ENCODE results near the gene HECW1. TPM values are rescaled to one million over a fixed set of nuclear protein-coding genes. Genes with fewer than 3 reads are reported as not detected.

HECW1 gene
- polyA plus RNA-seq, 1 donor (not counting 4 experiments of a cell fraction or from before 2014, with no cell fraction given), result not detected

GRCh38 chr7:43589133-43589478, 476.7 kb downstream of the HECW1 start:
- Histone ChIP-seq H3K9ac (ENCODE audit: control insufficient read depth, extremely low read depth, insufficient read depth, low read length) (no peak overlapping the region), H3K27me3 (ENCODE audit: control insufficient read depth, extremely low read depth, insufficient read depth, low read length) (no peaks in the 10 kb centered on the region), H3K36me3 (ENCODE audit: control insufficient read depth in 2 of 2, extremely low read depth in 1 of 2, insufficient read depth in 2 of 2, low read length in 2 of 2) (peaks cover 0 to 8% of the 10 kb centered on the region in 2 experiments), H3K9me3 (ENCODE audit: control insufficient read depth, low read depth, low read length) (no peaks in the 10 kb centered on the region), H3K79me2 (ENCODE audit: control insufficient read depth, insufficient read depth, low read length) (peaks cover 99% of the 10 kb centered on the region), H3K4me1 (ENCODE audit: control insufficient read depth, extremely low read depth, insufficient read depth, low read length) (peaks cover 52% of the 10 kb centered on the region), H3K4me3 (ENCODE audit: control insufficient read depth in 2 of 3, extremely low read depth in 1 of 3, insufficient read depth in 2 of 3, low read depth in 1 of 3, low read length in 3 of 3) (no peak overlapping the region), H2AFZ (ENCODE audit: control insufficient read depth, low read length) (no peak overlapping the region), H3K9me1 (ENCODE audit: control insufficient read depth, extremely low read depth, insufficient read depth, low read length) (peaks cover 3% of the 10 kb centered on the region), H3K27ac (ENCODE audit: control insufficient read depth, insufficient read depth, low read length) (peak overlapping the region; percentile 8), H3K4me2 (ENCODE audit: control insufficient read depth, extremely low read depth, insufficient read depth, low read depth, low read length) (no peak overlapping the region), H4K20me1 (ENCODE audit: control insufficient read depth, extremely low read depth, insufficient read depth, low read length) (peaks cover 29% of the 10 kb centered on the region)
- no peak for DNase-seq (ENCODE audit: low read depth, low spot score)
- dilution Hi-C loops (cut with MboI; ENCODE audit: extremely low pct_ligation_motif_present, low sequenced_read_pairs), result no loop called here
- TF ChIP-seq CTCF (optimal IDR thresholded peaks at IDR 0.05 in 1 of 3, IDR thresholded peaks at IDR 0.05 in 1 of 3, conservative IDR thresholded peaks at IDR 0.05 in 1 of 3; ENCODE audit: extremely low read depth in 1 of 3, insufficient read depth in 2 of 3, low read length in 3 of 3) (no peak), EZH2 (IDR thresholded peaks at IDR 0.05; ENCODE audit: low read length) (no peak)
- FAIRE-seq, result no peak

DNA sequence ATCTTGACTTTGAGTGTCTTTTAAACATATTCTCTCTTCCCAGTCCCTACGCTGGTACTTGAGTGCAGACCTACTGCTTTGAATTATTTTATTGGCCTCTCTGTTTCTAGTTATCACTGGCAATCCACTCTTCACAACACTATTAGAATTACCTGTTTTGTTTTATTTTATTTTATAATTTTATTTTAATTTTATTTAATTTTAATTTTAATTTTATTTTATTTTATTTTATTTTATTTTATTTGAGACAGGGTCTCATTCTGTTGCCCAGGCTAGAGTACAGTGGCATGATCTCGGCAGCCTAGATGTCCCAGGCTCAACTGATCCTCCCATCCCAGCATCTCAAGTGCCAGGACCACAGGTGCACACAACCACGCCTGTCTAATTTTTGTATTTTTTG, 477.3 kb downstream of the HECW1 start:
- Histone ChIP-seq H3K4me3 (ENCODE audit: control insufficient read depth in 2 of 3, extremely low read depth in 1 of 3, insufficient read depth in 2 of 3, low read depth in 1 of 3, low read length in 3 of 3) (no peak overlapping the region), H3K4me1 (ENCODE audit: control insufficient read depth, extremely low read depth, insufficient read depth, low read length) (peaks cover 55% of the 10 kb centered on the region), H3K9me1 (ENCODE audit: control insufficient read depth, extremely low read depth, insufficient read depth, low read length) (peaks cover 3% of the 10 kb centered on the region), H3K27ac (ENCODE audit: control insufficient read depth, insufficient read depth, low read length) (no peak overlapping the region), H3K36me3 (ENCODE audit: control insufficient read depth in 2 of 2, extremely low read depth in 1 of 2, insufficient read depth in 2 of 2, low read length in 2 of 2) (peaks cover 0 to 8% of the 10 kb centered on the region in 2 experiments), H3K27me3 (ENCODE audit: control insufficient read depth, extremely low read depth, insufficient read depth, low read length) (no peaks in the 10 kb centered on the region), H4K20me1 (ENCODE audit: control insufficient read depth, extremely low read depth, insufficient read depth, low read length) (peaks cover 25% of the 10 kb centered on the region), H3K9ac (ENCODE audit: control insufficient read depth, extremely low read depth, insufficient read depth, low read length) (no peak overlapping the region), H3K9me3 (ENCODE audit: control insufficient read depth, low read depth, low read length) (no peaks in the 10 kb centered on the region), H2AFZ (ENCODE audit: control insufficient read depth, low read length) (no peak overlapping the region), H3K79me2 (ENCODE audit: control insufficient read depth, insufficient read depth, low read length) (peaks cover 99% of the 10 kb centered on the region), H3K4me2 (ENCODE audit: control insufficient read depth, extremely low read depth, insufficient read depth, low read depth, low read length) (no peak overlapping the region)
- FAIRE-seq (no peak), DNase-seq (ENCODE audit: low read depth, low spot score) (no peak)
- TF ChIP-seq CTCF (optimal IDR thresholded peaks at IDR 0.05 in 1 of 3, IDR thresholded peaks at IDR 0.05 in 1 of 3, conservative IDR thresholded peaks at IDR 0.05 in 1 of 3; ENCODE audit: extremely low read depth in 1 of 3, insufficient read depth in 2 of 3, low read length in 3 of 3) (no peak), EZH2 (IDR thresholded peaks at IDR 0.05; ENCODE audit: low read length) (no peak)
- dilution Hi-C loops (cut with MboI; ENCODE audit: extremely low pct_ligation_motif_present, low sequenced_read_pairs), result no loop called here

Measured in keratinocyte (primary cell).